ENCODE measurements around the gene LPCAT3.

GRCh38 chr12:6977653-6978052 lies 40.6 kb downstream of the LPCAT3 start:
- TF ChIP-seq, protein P1, sequence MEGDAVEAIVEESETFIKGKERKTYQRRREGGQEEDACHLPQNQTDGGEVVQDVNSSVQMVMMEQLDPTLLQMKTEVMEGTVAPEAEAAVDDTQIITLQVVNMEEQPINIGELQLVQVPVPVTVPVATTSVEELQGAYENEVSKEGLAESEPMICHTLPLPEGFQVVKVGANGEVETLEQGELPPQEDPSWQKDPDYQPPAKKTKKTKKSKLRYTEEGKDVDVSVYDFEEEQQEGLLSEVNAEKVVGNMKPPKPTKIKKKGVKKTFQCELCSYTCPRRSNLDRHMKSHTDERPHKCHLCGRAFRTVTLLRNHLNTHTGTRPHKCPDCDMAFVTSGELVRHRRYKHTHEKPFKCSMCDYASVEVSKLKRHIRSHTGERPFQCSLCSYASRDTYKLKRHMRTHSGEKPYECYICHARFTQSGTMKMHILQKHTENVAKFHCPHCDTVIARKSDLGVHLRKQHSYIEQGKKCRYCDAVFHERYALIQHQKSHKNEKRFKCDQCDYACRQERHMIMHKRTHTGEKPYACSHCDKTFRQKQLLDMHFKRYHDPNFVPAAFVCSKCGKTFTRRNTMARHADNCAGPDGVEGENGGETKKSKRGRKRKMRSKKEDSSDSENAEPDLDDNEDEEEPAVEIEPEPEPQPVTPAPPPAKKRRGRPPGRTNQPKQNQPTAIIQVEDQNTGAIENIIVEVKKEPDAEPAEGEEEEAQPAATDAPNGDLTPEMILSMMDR (IDR thresholded peaks at IDR 0.05; ENCODE audit: insufficient read depth, low read length): no peak
- 0 out of 2 replicates have a peak, but pooled peaks have one; percentile 4 for TF ChIP-seq POLR2AphosphoS5 (IDR thresholded peaks at IDR 0.05; ENCODE audit: low read depth)

Measured in HL-60 (cell line).